SK-N-SH treated with all-trans-retinoic acid at 6 μM for 48 hours (cell line): Measurements from ENCODE around the gene FAXDC2.

Source experiments
- ATAC-seq: fragments of 200-7000 bp; cut with Tn5 transposase; 3 replicates; pipeline ENCODE4 v1.9.1; 2020; ENCODE audit warnings: mild to moderate bottlenecking, moderate library complexity
- CSDC2 ChIP-seq: fragments of 250-450 bp; sonication (Bioruptor Pico); IDR thresholded peaks from 2 replicates; pipeline ENCODE4 v1.5.0; 2020; ENCODE audit warnings: mild to moderate bottlenecking, moderate library complexity
- ESRRG ChIP-seq: fragments of 250-450 bp; sonication (Bioruptor Pico); IDR thresholded peaks from 2 replicates; pipeline ENCODE4 v1.6.1; 2021; ENCODE audit warnings: mild to moderate bottlenecking
- GLIS3 ChIP-seq: fragments of 250-450 bp; sonication (Bioruptor Pico); IDR thresholded peaks from 2 replicates; pipeline ENCODE4 v1.5.0; 2020; ENCODE audit warnings: mild to moderate bottlenecking, moderate library complexity
- ISL1 ChIP-seq: fragments of 250-450 bp; sonication (Bioruptor Pico); IDR thresholded peaks from 2 replicates; pipeline ENCODE4 v2.1.2; 2022; ENCODE audit warnings: mild to moderate bottlenecking, moderate library complexity
- OSR1 ChIP-seq: fragments of 250-450 bp; sonication (Bioruptor Pico); IDR thresholded peaks from 2 replicates; pipeline ENCODE4 v1.8.0; 2022; ENCODE audit warnings: moderate library complexity, mild to moderate bottlenecking, inconsistent platforms
- PPARA ChIP-seq: fragments of 250-450 bp; sonication (Bioruptor Pico); IDR thresholded peaks from 2 replicates; pipeline ENCODE4 v1.5.0; 2020; ENCODE audit warnings: mild to moderate bottlenecking, borderline replicate concordance
- RARB ChIP-seq: fragments of 250-450 bp; sonication (Bioruptor Pico); IDR thresholded peaks from 2 replicates; pipeline ENCODE4 v1.8.0; 2021; ENCODE audit warnings: mild to moderate bottlenecking, moderate library complexity
- SNAI2 ChIP-seq: fragments of 250-450 bp; sonication (Bioruptor Pico); IDR thresholded peaks from 2 replicates; pipeline ENCODE4 v1.5.0; 2020; ENCODE audit warnings: mild to moderate bottlenecking, moderate library complexity
- TCF4 ChIP-seq: fragments of 250-450 bp; sonication (Bioruptor Pico); IDR thresholded peaks from 2 replicates; pipeline ENCODE4 v1.8.0; 2021; ENCODE audit warnings: mild to moderate bottlenecking, moderate library complexity, borderline replicate concordance
- TOX ChIP-seq: fragments of 250-450 bp; sonication (Bioruptor Pico); IDR thresholded peaks from 2 replicates; pipeline ENCODE4 v1.8.0; 2021; ENCODE audit warnings: mild to moderate bottlenecking, moderate library complexity, borderline replicate concordance
- ZC3H10 ChIP-seq: fragments of 250-450 bp; sonication (Bioruptor Pico); IDR thresholded peaks from 2 replicates; pipeline ENCODE4 v1.5.1; 2021; ENCODE audit warnings: mild to moderate bottlenecking, moderate library complexity
- ZFP3 ChIP-seq: fragments of 250-450 bp; sonication (Bioruptor Pico); IDR thresholded peaks from 2 replicates; pipeline ENCODE4 v1.5.0; 2020; ENCODE audit warnings: mild to moderate bottlenecking, moderate library complexity
- ZFP30 ChIP-seq: fragments of 450-650 bp; formaldehyde crosslinking; IDR thresholded peaks from 2 replicates; pipeline ENCODE4 v1.5.0; 2022; ENCODE audit warnings: mild to moderate bottlenecking, moderate library complexity
- ZNF565 ChIP-seq: fragments of 450-650 bp; formaldehyde crosslinking; conservative IDR thresholded peaks from 2 replicates; pipeline ENCODE4 v1.5.0; 2020; ENCODE audit warnings: low read depth, mild to moderate bottlenecking, moderate library complexity
- ZNF70 ChIP-seq: fragments of 450-650 bp; formaldehyde crosslinking; IDR thresholded peaks from 2 replicates; pipeline ENCODE4 v1.5.0; 2020; ENCODE audit warnings: mild to moderate bottlenecking, moderate library complexity
- ZNF8 ChIP-seq: fragments of 450-650 bp; formaldehyde crosslinking; IDR thresholded peaks from 2 replicates; pipeline ENCODE4 v1.5.0; 2020; ENCODE audit warnings: mild to moderate bottlenecking, moderate library complexity
- TF ChIP-seq, protein P1 (sequence below): fragments of 250-450 bp; sonication (Bioruptor Pico); IDR thresholded peaks from 2 replicates; pipeline ENCODE4 v1.8.0; 2020; ENCODE audit warnings: mild to moderate bottlenecking, moderate library complexity, borderline replicate concordance
- TF ChIP-seq, protein P2 (sequence below): fragments of 250-450 bp; sonication (Bioruptor Pico); IDR thresholded peaks from 2 replicates; pipeline ENCODE4 v1.5.0; 2020; ENCODE audit warnings: mild to moderate bottlenecking, moderate library complexity
- TF ChIP-seq, protein P3 (sequence below): fragments of 250-450 bp; sonication (Bioruptor Pico); IDR thresholded peaks from 2 replicates; pipeline ENCODE4 v1.5.1; 2020; ENCODE audit warnings: low read depth, mild to moderate bottlenecking, moderate library complexity
- TF ChIP-seq, protein P4 (sequence below): fragments of 250-450 bp; sonication (Bioruptor Pico); IDR thresholded peaks from 2 replicates; pipeline ENCODE4 v1.5.1; 2021; ENCODE audit warnings: mild to moderate bottlenecking, moderate library complexity
- TF ChIP-seq, protein P5 (sequence below): fragments of 250-450 bp; sonication (Bioruptor Pico); IDR thresholded peaks from 2 replicates; pipeline ENCODE4 v1.8.0; 2021; ENCODE audit warnings: low read depth, mild to moderate bottlenecking, moderate library complexity, borderline replicate concordance

The FAXDC2 gene

DNA sequence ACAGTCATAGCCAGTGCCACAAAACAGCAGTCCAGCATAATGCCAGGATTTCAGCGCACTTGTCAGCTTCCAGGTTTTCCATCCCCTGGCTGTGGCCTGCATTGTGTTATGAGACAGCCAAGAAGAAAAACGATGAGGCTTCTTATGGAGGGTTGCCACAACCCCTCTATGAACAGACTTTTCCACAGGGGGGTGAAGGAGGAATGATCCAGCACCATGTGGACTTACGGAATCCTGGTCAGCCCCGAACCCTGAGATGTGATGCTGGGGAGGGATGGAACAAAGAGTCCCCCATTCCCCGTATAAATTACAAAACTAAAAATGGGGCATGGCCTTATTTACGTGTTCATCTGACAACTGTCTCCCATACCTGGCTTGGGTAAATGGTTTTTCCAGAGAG is 32.6 kb downstream of the FAXDC2 start (continued):
- TF ChIP-seq PPARA, result no peak
- no peak for TF ChIP-seq ZFP30
- TF ChIP-seq OSR1 (CRISPR knock-in tag), result no peak
- no peak for TF ChIP-seq ZC3H10 (CRISPR knock-in tag)
- TF ChIP-seq ZNF565 (CRISPR knock-in tag), result no peak

- no peak for ATAC-seq
- TF ChIP-seq TCF4 (CRISPR knock-in tag) (no peak), TOX (no peak), ZFP30 (no peak), ISL1 (no peak), RARB (CRISPR knock-in tag) (no peak), ZFP3 (no peak)
- TF ChIP-seq, protein P1, sequence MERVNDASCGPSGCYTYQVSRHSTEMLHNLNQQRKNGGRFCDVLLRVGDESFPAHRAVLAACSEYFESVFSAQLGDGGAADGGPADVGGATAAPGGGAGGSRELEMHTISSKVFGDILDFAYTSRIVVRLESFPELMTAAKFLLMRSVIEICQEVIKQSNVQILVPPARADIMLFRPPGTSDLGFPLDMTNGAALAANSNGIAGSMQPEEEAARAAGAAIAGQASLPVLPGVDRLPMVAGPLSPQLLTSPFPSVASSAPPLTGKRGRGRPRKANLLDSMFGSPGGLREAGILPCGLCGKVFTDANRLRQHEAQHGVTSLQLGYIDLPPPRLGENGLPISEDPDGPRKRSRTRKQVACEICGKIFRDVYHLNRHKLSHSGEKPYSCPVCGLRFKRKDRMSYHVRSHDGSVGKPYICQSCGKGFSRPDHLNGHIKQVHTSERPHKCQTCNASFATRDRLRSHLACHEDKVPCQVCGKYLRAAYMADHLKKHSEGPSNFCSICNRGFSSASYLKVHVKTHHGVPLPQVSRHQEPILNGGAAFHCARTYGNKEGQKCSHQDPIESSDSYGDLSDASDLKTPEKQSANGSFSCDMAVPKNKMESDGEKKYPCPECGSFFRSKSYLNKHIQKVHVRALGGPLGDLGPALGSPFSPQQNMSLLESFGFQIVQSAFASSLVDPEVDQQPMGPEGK (CRISPR knock-in tag), result no peak
- TF ChIP-seq, protein P2, sequence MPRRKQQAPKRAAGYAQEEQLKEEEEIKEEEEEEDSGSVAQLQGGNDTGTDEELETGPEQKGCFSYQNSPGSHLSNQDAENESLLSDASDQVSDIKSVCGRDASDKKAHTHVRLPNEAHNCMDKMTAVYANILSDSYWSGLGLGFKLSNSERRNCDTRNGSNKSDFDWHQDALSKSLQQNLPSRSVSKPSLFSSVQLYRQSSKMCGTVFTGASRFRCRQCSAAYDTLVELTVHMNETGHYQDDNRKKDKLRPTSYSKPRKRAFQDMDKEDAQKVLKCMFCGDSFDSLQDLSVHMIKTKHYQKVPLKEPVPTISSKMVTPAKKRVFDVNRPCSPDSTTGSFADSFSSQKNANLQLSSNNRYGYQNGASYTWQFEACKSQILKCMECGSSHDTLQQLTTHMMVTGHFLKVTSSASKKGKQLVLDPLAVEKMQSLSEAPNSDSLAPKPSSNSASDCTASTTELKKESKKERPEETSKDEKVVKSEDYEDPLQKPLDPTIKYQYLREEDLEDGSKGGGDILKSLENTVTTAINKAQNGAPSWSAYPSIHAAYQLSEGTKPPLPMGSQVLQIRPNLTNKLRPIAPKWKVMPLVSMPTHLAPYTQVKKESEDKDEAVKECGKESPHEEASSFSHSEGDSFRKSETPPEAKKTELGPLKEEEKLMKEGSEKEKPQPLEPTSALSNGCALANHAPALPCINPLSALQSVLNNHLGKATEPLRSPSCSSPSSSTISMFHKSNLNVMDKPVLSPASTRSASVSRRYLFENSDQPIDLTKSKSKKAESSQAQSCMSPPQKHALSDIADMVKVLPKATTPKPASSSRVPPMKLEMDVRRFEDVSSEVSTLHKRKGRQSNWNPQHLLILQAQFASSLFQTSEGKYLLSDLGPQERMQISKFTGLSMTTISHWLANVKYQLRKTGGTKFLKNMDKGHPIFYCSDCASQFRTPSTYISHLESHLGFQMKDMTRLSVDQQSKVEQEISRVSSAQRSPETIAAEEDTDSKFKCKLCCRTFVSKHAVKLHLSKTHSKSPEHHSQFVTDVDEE (CRISPR knock-in tag), result no peak
These were observed 33.4 kb downstream of the FAXDC2 start for GRCh38 chr5:154816891-154817492.

DNA sequence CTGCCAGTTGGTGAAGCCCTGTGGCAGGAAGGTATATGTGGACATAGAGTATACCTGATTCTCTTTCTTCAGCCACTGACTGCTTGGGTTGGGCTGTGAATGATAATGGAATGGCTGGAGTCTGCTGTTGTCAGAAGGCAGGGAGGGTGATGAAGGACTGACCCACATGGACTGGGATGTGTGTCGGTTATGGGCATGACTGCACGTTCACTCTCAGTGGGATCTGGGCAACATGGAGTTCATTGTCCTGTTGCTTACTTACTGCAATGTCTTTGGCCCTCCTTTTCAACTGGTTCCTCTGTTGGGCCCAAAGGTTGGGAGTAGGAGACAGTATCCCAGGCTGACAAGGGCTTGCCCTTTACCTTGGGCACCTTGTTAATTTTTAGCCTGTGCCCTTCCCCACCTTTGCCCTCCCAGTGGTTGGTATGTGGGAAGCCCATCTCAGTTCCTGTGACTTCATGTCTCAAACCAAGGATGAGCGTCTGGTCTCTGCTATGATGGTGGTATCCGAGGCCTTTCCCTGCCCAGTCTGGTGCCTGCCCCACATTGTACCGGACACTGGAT is 34.6 kb downstream of the FAXDC2 start:
- ATAC-seq, result no peak
- no peak for TF ChIP-seq OSR1 (CRISPR knock-in tag)

DNA sequence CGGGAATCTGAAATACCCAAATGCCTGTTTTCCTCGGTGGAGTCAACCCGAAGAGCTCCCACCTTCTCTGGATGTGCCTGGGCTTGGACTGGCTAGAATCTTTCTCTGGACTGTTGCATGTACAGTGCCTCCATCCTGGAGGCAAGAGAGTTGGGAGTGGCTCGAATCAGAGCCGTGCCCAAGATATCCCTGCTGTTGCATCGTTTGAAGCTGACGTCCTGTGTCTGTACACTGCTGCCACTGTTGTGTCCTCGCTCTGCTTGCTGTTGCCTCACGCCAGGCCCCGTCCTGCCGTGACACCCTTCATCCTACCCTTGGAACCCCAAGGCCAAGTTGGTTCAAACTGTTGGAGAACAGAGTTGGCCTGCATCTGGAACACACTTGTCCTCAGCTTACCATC is 35.4 kb downstream of the FAXDC2 start:
- ATAC-seq, result no peak

More for the DNA sequence above, 35.4 kb downstream of the FAXDC2 start:
- TF ChIP-seq ZC3H10 (CRISPR knock-in tag), result no peak
- TF ChIP-seq GLIS3 (CRISPR knock-in tag), result no peak
- TF ChIP-seq, protein P3, sequence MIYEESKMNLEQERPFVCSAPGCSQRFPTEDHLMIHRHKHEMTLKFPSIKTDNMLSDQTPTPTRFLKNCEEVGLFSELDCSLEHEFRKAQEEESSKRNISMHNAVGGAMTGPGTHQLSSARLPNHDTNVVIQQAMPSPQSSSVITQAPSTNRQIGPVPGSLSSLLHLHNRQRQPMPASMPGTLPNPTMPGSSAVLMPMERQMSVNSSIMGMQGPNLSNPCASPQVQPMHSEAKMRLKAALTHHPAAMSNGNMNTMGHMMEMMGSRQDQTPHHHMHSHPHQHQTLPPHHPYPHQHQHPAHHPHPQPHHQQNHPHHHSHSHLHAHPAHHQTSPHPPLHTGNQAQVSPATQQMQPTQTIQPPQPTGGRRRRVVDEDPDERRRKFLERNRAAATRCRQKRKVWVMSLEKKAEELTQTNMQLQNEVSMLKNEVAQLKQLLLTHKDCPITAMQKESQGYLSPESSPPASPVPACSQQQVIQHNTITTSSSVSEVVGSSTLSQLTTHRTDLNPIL, result no peak
- TF ChIP-seq ZNF70, result no peak
- no peak for TF ChIP-seq TCF4 (CRISPR knock-in tag)
- no peak for TF ChIP-seq ZNF8 (CRISPR knock-in tag)
- TF ChIP-seq RARB (CRISPR knock-in tag), result no peak
- no peak for TF ChIP-seq OSR1 (CRISPR knock-in tag)
- TF ChIP-seq PPARA, result no peak
- TF ChIP-seq ZFP3, result no peak
- no peak for TF ChIP-seq ISL1
- TF ChIP-seq, protein P4, sequence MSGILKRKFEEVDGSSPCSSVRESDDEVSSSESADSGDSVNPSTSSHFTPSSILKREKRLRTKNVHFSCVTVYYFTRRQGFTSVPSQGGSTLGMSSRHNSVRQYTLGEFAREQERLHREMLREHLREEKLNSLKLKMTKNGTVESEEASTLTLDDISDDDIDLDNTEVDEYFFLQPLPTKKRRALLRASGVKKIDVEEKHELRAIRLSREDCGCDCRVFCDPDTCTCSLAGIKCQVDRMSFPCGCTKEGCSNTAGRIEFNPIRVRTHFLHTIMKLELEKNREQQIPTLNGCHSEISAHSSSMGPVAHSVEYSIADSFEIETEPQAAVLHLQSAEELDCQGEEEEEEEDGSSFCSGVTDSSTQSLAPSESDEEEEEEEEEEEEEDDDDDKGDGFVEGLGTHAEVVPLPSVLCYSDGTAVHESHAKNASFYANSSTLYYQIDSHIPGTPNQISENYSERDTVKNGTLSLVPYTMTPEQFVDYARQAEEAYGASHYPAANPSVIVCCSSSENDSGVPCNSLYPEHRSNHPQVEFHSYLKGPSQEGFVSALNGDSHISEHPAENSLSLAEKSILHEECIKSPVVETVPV (CRISPR knock-in tag), result no peak
- TF ChIP-seq, protein P5, sequence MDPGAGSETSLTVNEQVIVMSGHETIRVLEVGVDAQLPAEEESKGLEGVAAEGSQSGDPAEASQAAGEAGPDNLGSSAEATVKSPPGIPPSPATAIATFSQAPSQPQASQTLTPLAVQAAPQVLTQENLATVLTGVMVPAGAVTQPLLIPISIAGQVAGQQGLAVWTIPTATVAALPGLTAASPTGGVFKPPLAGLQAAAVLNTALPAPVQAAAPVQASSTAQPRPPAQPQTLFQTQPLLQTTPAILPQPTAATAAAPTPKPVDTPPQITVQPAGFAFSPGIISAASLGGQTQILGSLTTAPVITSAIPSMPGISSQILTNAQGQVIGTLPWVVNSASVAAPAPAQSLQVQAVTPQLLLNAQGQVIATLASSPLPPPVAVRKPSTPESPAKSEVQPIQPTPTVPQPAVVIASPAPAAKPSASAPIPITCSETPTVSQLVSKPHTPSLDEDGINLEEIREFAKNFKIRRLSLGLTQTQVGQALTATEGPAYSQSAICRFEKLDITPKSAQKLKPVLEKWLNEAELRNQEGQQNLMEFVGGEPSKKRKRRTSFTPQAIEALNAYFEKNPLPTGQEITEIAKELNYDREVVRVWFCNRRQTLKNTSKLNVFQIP (CRISPR knock-in tag), result no peak
- no peak for TF ChIP-seq CSDC2 (CRISPR knock-in tag)
- TF ChIP-seq ESRRG (CRISPR knock-in tag), result no peak
- no peak for TF ChIP-seq SNAI2 (CRISPR knock-in tag)
- no peak for TF ChIP-seq ZFP30
